GM12875 (cell line): ENCODE measurements around the gene PPIP5K2.
"Not testable (repeated sequence)": the region's sequence is repeated elsewhere in the genome, so short reads cannot be mapped to it uniquely, and the experiment has no call there.

Experiments used
- H3K4me3 ChIP-seq: one replicate; pipeline ENCODE4 v1.5.1; 2011; ENCODE audit warnings: low read depth, low read length, control low read depth
- TF ChIP-seq, protein P1 (sequence below): IDR thresholded peaks from 2 replicates; pipeline ENCODE4 v1.5.1; 2011; ENCODE audit warnings: low read depth, mild to moderate bottlenecking, control low read depth, inconsistent platforms, low read length, moderate library complexity, borderline replicate concordance; ENCODE audit not compliant: insufficient read depth

PPIP5K2 gene

DNA sequence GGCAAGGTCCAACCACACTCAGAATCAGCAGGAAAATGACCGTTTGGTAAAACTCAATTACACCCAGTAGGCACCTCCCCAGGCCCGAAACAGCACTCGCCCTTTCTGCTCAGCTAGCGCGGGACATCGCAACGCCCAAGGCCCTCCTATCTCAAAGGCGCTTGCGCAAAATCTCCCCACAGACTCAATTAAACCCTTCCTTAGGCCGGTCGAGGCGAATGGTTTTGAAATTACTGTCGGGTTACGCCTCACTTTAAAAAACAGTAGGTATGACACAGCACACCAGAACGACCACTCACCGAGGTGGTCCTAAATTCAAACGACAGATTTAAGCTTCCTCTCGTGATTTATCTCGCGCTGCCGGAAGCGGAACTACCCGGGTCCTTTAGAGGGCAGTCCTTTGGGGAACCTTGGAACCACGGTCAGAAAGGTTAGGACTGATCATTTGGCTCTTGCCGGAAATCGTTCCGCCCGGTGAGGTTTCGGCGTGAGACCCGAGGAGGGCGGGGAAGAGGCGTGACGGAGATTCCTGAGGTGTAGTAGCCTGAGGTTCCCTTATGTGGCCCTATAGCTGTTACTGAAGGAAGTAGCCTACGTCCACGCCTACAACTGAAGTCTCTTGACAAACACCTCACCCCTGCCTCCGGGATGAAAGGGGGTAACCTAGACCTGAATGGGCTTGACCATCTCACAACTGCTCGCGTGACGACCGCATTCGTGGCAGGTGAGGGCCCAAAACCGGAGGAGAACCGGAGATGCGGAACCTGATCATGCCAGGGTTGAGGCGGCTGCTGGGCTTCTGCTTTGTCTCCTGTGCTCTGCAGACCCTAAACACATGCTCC lies at the start of gene PPIP5K2, which contains the start of gene GIN1:
Gene PPIP5K2 (plus strand): TSS at position 537 of the 842 bp plus-strand sequence. CDS start 9,289 bp downstream, outside the sequence.
Gene GIN1 (minus strand): TSS at position 374 of the 842 bp plus-strand sequence. CDS start 11,431 bp downstream, outside the sequence.
- TF ChIP-seq, protein P1, sequence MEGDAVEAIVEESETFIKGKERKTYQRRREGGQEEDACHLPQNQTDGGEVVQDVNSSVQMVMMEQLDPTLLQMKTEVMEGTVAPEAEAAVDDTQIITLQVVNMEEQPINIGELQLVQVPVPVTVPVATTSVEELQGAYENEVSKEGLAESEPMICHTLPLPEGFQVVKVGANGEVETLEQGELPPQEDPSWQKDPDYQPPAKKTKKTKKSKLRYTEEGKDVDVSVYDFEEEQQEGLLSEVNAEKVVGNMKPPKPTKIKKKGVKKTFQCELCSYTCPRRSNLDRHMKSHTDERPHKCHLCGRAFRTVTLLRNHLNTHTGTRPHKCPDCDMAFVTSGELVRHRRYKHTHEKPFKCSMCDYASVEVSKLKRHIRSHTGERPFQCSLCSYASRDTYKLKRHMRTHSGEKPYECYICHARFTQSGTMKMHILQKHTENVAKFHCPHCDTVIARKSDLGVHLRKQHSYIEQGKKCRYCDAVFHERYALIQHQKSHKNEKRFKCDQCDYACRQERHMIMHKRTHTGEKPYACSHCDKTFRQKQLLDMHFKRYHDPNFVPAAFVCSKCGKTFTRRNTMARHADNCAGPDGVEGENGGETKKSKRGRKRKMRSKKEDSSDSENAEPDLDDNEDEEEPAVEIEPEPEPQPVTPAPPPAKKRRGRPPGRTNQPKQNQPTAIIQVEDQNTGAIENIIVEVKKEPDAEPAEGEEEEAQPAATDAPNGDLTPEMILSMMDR = no peak
- peak within 1 kb of the TSS; percentile 80 for H3K4me3 ChIP-seq

DNA sequence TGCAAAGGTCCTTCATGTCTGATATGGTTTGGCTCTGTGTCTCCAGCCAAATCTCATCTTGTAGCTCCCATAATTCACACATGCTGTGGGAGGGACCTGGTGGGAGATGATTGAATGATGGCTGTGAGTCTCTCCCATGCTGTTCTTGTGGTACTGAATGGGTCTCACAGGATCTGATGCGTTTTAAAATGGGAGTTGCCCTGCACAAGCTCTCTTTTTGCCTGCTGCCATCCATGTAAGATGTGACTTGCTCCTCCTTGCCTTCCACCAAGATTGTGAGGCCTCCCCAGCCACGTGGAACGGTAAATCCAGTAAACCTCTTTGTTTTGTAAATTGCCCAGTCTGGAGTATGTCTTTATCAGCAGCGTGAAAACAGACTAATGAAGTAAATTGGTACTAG lies 46.6 kb upstream of the PPIP5K2 start:
- H3K4me3 ChIP-seq = not testable (repeated sequence)

DNA sequence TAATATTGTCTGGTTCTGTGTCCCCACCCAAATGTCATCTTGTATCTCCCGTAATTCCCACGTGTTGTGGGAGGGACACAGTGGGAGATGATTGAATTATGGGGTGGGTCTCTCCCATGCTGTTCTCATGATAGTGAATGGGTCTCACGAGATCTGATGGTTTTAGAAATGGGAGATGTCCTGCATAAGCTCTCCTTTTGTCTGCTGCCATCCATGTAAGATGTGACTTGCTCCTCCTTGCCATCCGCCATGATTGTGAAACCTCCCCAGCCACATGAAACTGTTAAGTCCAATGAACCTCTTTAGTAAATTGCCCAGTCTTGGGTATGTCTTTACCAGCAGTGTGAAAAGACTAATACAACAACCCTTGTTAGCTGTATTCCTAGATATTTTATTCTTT lies 44.7 kb upstream of the PPIP5K2 start:
- no peak overlapping the region for H3K4me3 ChIP-seq
- TF ChIP-seq, protein P1 = no peak

DNA sequence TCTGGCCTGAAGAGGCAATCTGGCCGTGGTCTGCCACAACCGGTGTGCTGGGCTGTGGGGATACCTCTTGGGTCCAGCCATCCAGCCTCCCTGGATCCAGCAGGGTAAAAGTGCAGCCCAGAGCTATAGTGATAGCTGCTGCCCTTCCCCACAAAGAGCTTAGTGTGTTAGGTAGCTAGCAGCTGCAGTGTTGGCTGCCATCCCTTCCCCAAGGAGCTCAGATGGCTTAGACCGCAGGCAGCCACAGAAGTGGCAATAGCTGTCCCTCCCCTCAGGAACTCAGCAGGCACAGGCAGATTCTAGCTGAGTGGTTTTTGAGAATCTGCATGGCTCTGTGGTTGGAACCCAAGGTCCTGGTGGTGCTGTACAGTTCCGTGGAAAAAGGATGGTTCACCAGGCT lies 40.3 kb upstream of the PPIP5K2 start:
- TF ChIP-seq, protein P1 = no peak
- no peak overlapping the region for H3K4me3 ChIP-seq

DNA sequence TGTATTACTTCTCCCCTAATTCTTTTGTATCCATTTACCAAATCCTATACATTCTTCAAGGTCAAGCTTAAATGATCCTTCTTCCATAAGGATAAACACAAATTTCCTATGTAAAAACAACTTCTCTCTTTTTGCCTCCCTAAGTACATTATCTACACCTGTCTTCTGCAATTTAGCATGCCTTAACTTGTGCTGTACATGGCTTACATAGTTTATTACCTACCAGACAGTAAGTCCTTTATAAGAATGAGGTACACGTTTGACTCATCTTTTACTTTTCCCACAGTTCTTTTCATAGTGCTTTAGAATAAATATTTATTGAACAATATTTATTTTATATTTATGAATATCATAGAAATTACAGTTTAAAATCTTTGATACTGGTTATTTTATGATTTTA lies 33.6 kb upstream of the PPIP5K2 start:
- TF ChIP-seq, protein P1 = no peak
- H3K4me3 ChIP-seq = no peak overlapping the region

DNA sequence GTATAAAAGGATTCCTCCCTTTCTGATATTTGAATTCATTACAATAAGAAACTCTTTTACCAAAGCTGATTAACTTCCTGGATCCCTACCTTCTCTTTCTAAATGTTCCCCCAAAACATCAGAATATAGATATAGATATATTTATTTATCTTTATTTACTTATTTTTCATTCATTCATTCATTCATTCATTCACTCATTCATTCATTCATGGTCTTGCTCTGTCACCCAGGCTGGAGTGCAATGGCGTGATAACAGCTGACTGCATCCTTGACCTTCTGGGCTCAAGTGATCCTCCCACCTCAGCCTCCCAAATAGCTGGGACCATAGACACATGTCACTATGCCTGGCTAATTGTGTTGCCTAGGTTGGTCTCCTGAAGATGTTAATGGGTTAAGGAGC lies 30.8 kb upstream of the PPIP5K2 start:
- TF ChIP-seq, protein P1 = no peak
- no peak overlapping the region for H3K4me3 ChIP-seq

DNA sequence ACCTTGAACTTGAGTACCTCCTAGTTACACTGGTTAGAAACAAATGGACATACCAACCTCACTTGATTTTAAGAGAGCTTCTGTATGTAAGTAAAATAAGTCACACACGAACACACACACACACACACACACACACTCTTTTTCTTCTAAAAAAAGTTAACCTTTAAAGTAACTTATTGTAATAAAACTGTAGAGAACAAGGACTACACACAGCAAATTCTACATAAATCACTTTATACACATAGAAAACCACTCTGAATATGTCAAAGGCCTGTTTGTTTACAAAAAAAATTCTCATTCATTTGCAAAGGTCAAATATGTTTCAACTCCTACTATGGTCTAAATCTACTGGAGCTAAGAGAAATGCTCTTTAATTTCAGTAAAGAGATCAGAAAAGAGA lies 29.3 kb upstream of the PPIP5K2 start:
- no peak overlapping the region for H3K4me3 ChIP-seq
- TF ChIP-seq, protein P1 = no peak

DNA sequence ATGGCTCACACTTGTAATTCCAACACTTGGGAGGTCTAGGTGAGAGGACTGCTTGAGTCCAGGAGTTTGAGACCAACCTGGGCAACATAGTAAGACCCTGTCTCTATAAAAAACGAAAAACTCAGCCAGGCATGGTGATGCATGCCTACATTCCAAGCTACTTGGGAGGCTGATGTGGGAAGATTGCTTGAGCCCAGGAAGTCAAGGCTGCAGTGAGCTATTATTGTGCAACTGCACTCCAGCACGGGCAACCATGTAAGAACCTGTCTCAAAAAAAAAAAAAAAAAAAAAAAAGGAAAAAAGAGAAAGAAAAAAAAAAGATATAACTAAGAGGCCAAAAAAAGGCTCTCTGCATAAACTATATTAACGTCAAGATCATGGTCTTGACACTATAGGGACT lies 27.4 kb upstream of the PPIP5K2 start:
- TF ChIP-seq, protein P1 = no peak
- no peak overlapping the region for H3K4me3 ChIP-seq
